ENCODE measurements around the gene BICD1.
"Not testable (repeated sequence)": the region's sequence is repeated elsewhere in the genome, so short reads cannot be mapped to it uniquely, and the experiment has no call there.

BICD1 gene

GRCh38 chr12:32106517-32107358 lies at the start of gene BICD1:
Gene BICD1, plus strand, starts transcription at chr12:32106847. Its CDS starts 485 bp downstream, at chr12:32107332.
- peak; percentile 82 for DNase-seq

- DNase-seq: no peak
Observed at GRCh38 chr12:32061033-32061432, 45.6 kb upstream of the BICD1 start.

GRCh38 chr12:32062881-32063280 lies 43.8 kb upstream of the BICD1 start:
- no peak for DNase-seq

- DNase-seq: no peak
Observed at GRCh38 chr12:32063796-32064195, 42.9 kb upstream of the BICD1 start.

- no peak for DNase-seq
Observed at GRCh38 chr12:32066206-32066605, 40.4 kb upstream of the BICD1 start.

- no peak for DNase-seq
Observed at GRCh38 chr12:32069071-32069470, 37.6 kb upstream of the BICD1 start.

GRCh38 chr12:32069731-32070130 lies 36.9 kb upstream of the BICD1 start:
- DNase-seq: no peak

- no peak for DNase-seq
Observed at GRCh38 chr12:32070370-32070769, 36.3 kb upstream of the BICD1 start.

- no peak for DNase-seq
Observed at GRCh38 chr12:32072102-32072501, 34.5 kb upstream of the BICD1 start.

- DNase-seq: no peak
Observed at GRCh38 chr12:32074432-32074831, 32.2 kb upstream of the BICD1 start.

- DNase-seq: no peak
Observed at GRCh38 chr12:32076941-32077340, 29.7 kb upstream of the BICD1 start.

GRCh38 chr12:32080435-32080834 lies 26.2 kb upstream of the BICD1 start:
- no peak for DNase-seq

GRCh38 chr12:32083489-32083888 lies 23.2 kb upstream of the BICD1 start:
- no peak for DNase-seq

GRCh38 chr12:32084017-32084688 lies 22.5 kb upstream of the BICD1 start:
- DNase-seq: no peak

- DNase-seq: no peak
Observed at GRCh38 chr12:32084753-32085152, 21.9 kb upstream of the BICD1 start.

- DNase-seq: no peak
Observed at GRCh38 chr12:32087306-32087705, 19.3 kb upstream of the BICD1 start.

GRCh38 chr12:32089156-32089555 lies 17.5 kb upstream of the BICD1 start:
- DNase-seq: no peak

- no peak for DNase-seq
Observed at GRCh38 chr12:32089586-32089985, 17.1 kb upstream of the BICD1 start.

- DNase-seq: no peak
Observed at GRCh38 chr12:32091696-32092095, 15.0 kb upstream of the BICD1 start.

- no peak for DNase-seq
Observed at GRCh38 chr12:32098112-32098511, 8.5 kb upstream of the BICD1 start.

- not testable (repeated sequence) for DNase-seq
Observed at GRCh38 chr12:32099275-32099674, 7.4 kb upstream of the BICD1 start.

GRCh38 chr12:32100361-32100760 lies 6.3 kb upstream of the BICD1 start:
- DNase-seq: no peak

- no peak for DNase-seq
Observed at GRCh38 chr12:32100888-32101287, 5.8 kb upstream of the BICD1 start.

GRCh38 chr12:32102234-32102633 lies 4.4 kb upstream of the BICD1 start:
- no peak for DNase-seq
